Activated CD4-positive, alpha-beta T cell treated with anti-CD3 and anti-CD28 coated beads, Interleukin-2, amount 10 ng/mL, durations not matched to agents 7 days and 5 days (primary cell): ENCODE results near the gene CTU1. TPM values are rescaled to one million over a fixed set of nuclear protein-coding genes. Genes with fewer than 3 reads are reported as not detected.
A peak's percentile ranks its signal among the peaks of the same experiment; 100 is the strongest.

Experiments used
- CTCF ChIA-PET: fragments of 350-600 bp; sonication (Branson Sonifier 250); formaldehyde crosslinking; loops from one replicate; lab custom pipeline; 2021; ENCODE audit warnings: antibody characterized with exemption; lab: Charles Lee
- POLR2A ChIA-PET: fragments of 350-600 bp; sonication (Branson Sonifier 250); formaldehyde crosslinking; loops from one replicate; lab custom pipeline; 2021; ENCODE audit warnings: antibody characterized with exemption; lab: Charles Lee
- DNase-seq: peaks from one replicate; pipeline ENCODE4 v3.0.0-alpha.2; 2020
- H3K27ac Mint-ChIP-seq: one replicate; pipeline ENCODE4 v1.8.0; 2021; ENCODE audit warnings: mild to moderate bottlenecking, moderate library complexity, mixed read lengths
- H3K27me3 Mint-ChIP-seq: one replicate; pipeline ENCODE4 v1.8.0; 2021; ENCODE audit warnings: mixed read lengths
- H3K36me3 Mint-ChIP-seq: one replicate; pipeline ENCODE4 v1.8.0; 2021; ENCODE audit warnings: low read depth, mixed read lengths
- H3K4me1 Mint-ChIP-seq: one replicate; pipeline ENCODE4 v1.8.0; 2021; ENCODE audit warnings: mixed read lengths
- H3K4me3 Mint-ChIP-seq: one replicate; pipeline ENCODE4 v1.8.0; 2021; ENCODE audit warnings: mild to moderate bottlenecking, moderate library complexity, mixed read lengths
- H3K9me3 Mint-ChIP-seq: one replicate; pipeline ENCODE4 v1.8.0; 2021; ENCODE audit warnings: mixed read lengths
- total RNA-seq, 2 experiments: library from RNA; stranded (reverse); gene quantifications; one replicate each; pipeline ENCODE4 v1.2.3, GENCODE V29; 2021

The CTU1 gene
- total RNA-seq, 2 experiments from 2014 or later, result 8.5 to 10.0 TPM

GRCh38 chr19:51111606-51112005 lies 3.4 kb upstream of the CTU1 start:
- Mint-ChIP-seq H3K27me3 (no peaks in the 10 kb centered on the region), H3K4me3 (no peak overlapping the region), H3K9me3 (no peaks in the 10 kb centered on the region), H3K27ac (no peak overlapping the region), H3K4me1 (peaks cover 49% of the 10 kb centered on the region), H3K36me3 (peaks cover 6% of the 10 kb centered on the region)
- CTCF ChIA-PET, result no interaction called here
- no peak for DNase-seq
- POLR2A ChIA-PET, result no interaction called here

GRCh38 chr19:51110666-51110971 lies 2.4 kb upstream of the CTU1 start:
- Mint-ChIP-seq H3K27me3 (no peaks in the 10 kb centered on the region), H3K4me1 (peaks cover 48% of the 10 kb centered on the region), H3K9me3 (no peaks in the 10 kb centered on the region), H3K27ac (no peak overlapping the region), H3K36me3 (peaks cover 6% of the 10 kb centered on the region), H3K4me3 (no peak overlapping the region)
- DNase-seq, result no peak
- ChIA-PET CTCF (interaction anchor here (1.2 kb wide), 1 partner anchor 10 kb away, joined by 7 read pairs; no protein-coding TSS in a partner anchor), POLR2A (no interaction called here)

- CTCF ChIA-PET, result no interaction called here
- H3K4me1 Mint-ChIP-seq, result peaks cover 35% of the 10 kb centered on the region
Observed at GRCh38 chr19:51108805-51109146, 567 bp upstream of the CTU1 start.

GRCh38 chr19:51107406-51108065 lies 673 bp downstream of the CTU1 start:
- POLR2A ChIA-PET, result no interaction called here
- H3K36me3 Mint-ChIP-seq, result peaks cover 28% of the 10 kb centered on the region

More at GRCh38 chr19:51108805-51109146, 567 bp upstream of the CTU1 start:
- peak overlapping the region; percentile 92 for H3K4me3 Mint-ChIP-seq
- DNase-seq, result no peak
- H3K27ac Mint-ChIP-seq, result peak overlapping the region; percentile 91
- H3K36me3 Mint-ChIP-seq, result peaks cover 17% of the 10 kb centered on the region
- POLR2A ChIA-PET, result no interaction called here
- no peaks in the 10 kb centered on the region for H3K27me3 Mint-ChIP-seq
- no peaks in the 10 kb centered on the region for H3K9me3 Mint-ChIP-seq

GRCh38 chr19:51103926-51104341 lies 4.3 kb downstream of the CTU1 start:
- H3K9me3 Mint-ChIP-seq, result no peaks in the 10 kb centered on the region
- CTCF ChIA-PET, result no interaction called here
- no peaks in the 10 kb centered on the region for H3K27me3 Mint-ChIP-seq
- DNase-seq, result no peak
- no peak overlapping the region for H3K27ac Mint-ChIP-seq
- POLR2A ChIA-PET, result no interaction called here
- peaks cover 37% of the 10 kb centered on the region for H3K4me1 Mint-ChIP-seq
- peaks cover 37% of the 10 kb centered on the region for H3K36me3 Mint-ChIP-seq
- no peak overlapping the region for H3K4me3 Mint-ChIP-seq

More at GRCh38 chr19:51107406-51108065, 673 bp downstream of the CTU1 start:
- DNase-seq, result peak; percentile 37
- peaks cover 37% of the 10 kb centered on the region for H3K4me1 Mint-ChIP-seq
- H3K27ac Mint-ChIP-seq, result peak overlapping the region; percentile 91
- no peaks in the 10 kb centered on the region for H3K9me3 Mint-ChIP-seq
- no peaks in the 10 kb centered on the region for H3K27me3 Mint-ChIP-seq
- CTCF ChIA-PET, result interaction anchor here (1.5 kb wide), 1 partner anchor 51 kb away, joined by 3 read pairs; no protein-coding TSS in a partner anchor
- peak overlapping the region; percentile 92 for H3K4me3 Mint-ChIP-seq

- Mint-ChIP-seq H3K27ac (no peak overlapping the region), H3K4me3 (no peak overlapping the region), H3K4me1 (peaks cover 31% of the 10 kb centered on the region), H3K36me3 (peaks cover 39% of the 10 kb centered on the region), H3K9me3 (no peaks in the 10 kb centered on the region), H3K27me3 (no peaks in the 10 kb centered on the region)
- CTCF ChIA-PET, result no interaction called here
- POLR2A ChIA-PET, result no interaction called here
- no peak for DNase-seq
Observed at GRCh38 chr19:51102991-51103390, 5.2 kb downstream of the CTU1 start.

- Mint-ChIP-seq H3K27me3 (no peaks in the 10 kb centered on the region), H3K4me3 (no peak overlapping the region), H3K36me3 (peaks cover 50% of the 10 kb centered on the region), H3K9me3 (no peaks in the 10 kb centered on the region), H3K4me1 (peaks cover 35% of the 10 kb centered on the region), H3K27ac (peak overlapping the region; percentile 28)
- POLR2A ChIA-PET, result no interaction called here
- CTCF ChIA-PET, result interaction anchor here (0.6 kb wide), 1 partner anchor 232 kb away, joined by 4 read pairs; no protein-coding TSS in a partner anchor
- DNase-seq, result no peak
Observed at GRCh38 chr19:51101171-51101865, 6.9 kb downstream of the CTU1 start.

- Mint-ChIP-seq H3K4me3 (no peak overlapping the region), H3K4me1 (peaks cover 30% of the 10 kb centered on the region), H3K9me3 (no peaks in the 10 kb centered on the region), H3K27me3 (no peaks in the 10 kb centered on the region), H3K27ac (no peak overlapping the region), H3K36me3 (peaks cover 50% of the 10 kb centered on the region)
- POLR2A ChIA-PET, result no interaction called here
- no peak for DNase-seq
- CTCF ChIA-PET, result interaction anchor here (0.6 kb wide), 1 partner anchor 28 kb away, joined by 5 read pairs; no protein-coding TSS in a partner anchor
Observed at GRCh38 chr19:51100601-51101000, 7.6 kb downstream of the CTU1 start.

- Mint-ChIP-seq H3K4me1 (peaks cover 27% of the 10 kb centered on the region), H3K27me3 (no peaks in the 10 kb centered on the region), H3K27ac (peak overlapping the region; percentile 50), H3K9me3 (no peaks in the 10 kb centered on the region), H3K36me3 (peaks cover 40% of the 10 kb centered on the region), H3K4me3 (no peak overlapping the region)
- no peak for DNase-seq
- CTCF ChIA-PET, result no interaction called here
- POLR2A ChIA-PET, result no interaction called here
Observed at GRCh38 chr19:51099047-51099382, 9.2 kb downstream of the CTU1 start.

- Mint-ChIP-seq H3K27ac (no peak overlapping the region), H3K9me3 (no peaks in the 10 kb centered on the region), H3K4me3 (no peak overlapping the region), H3K27me3 (no peaks in the 10 kb centered on the region), H3K36me3 (peaks cover 36% of the 10 kb centered on the region), H3K4me1 (peaks cover 27% of the 10 kb centered on the region)
- ChIA-PET CTCF (no interaction called here), POLR2A (no interaction called here)
- DNase-seq, result peak; percentile 35
Observed at GRCh38 chr19:51098365-51099046, 9.7 kb downstream of the CTU1 start.

- Mint-ChIP-seq H3K27me3 (no peaks in the 10 kb centered on the region), H3K4me1 (peaks cover 24% of the 10 kb centered on the region), H3K9me3 (no peaks in the 10 kb centered on the region), H3K27ac (no peak overlapping the region), H3K4me3 (no peak overlapping the region), H3K36me3 (peaks cover 31% of the 10 kb centered on the region)
- CTCF ChIA-PET, result no interaction called here
- no peak for DNase-seq
- POLR2A ChIA-PET, result no interaction called here
Observed at GRCh38 chr19:51097796-51098195, 10.4 kb downstream of the CTU1 start.

GRCh38 chr19:51097166-51097738 lies 11.0 kb downstream of the CTU1 start:
- ChIA-PET CTCF (interaction anchor here (0.6 to 1.8 kb wide), 2 partner anchors 11 to 164 kb away, joined by 4 to 6 read pairs; no protein-coding TSS in a partner anchor), POLR2A (no interaction called here)
- DNase-seq, result peak; percentile 66
- Mint-ChIP-seq H3K27ac (peak overlapping the region; percentile 74), H3K4me3 (no peak overlapping the region), H3K36me3 (peaks cover 26% of the 10 kb centered on the region), H3K9me3 (no peaks in the 10 kb centered on the region), H3K27me3 (no peaks in the 10 kb centered on the region), H3K4me1 (peaks cover 22% of the 10 kb centered on the region)
